Fibroblast of mammary gland (primary cell): ENCODE results near the gene MRPS18C.

Experiments used
- DNase-seq: peaks from one replicate; pipeline ENCODE4 v3.0.0-alpha.2; 2010; ENCODE audit warnings: low read depth
- H3K4me3 ChIP-seq: 2 replicates; pipeline ENCODE4 v1.5.1; 2011; ENCODE audit warnings: low read depth, mild to moderate bottlenecking, low read length, moderate library complexity; ENCODE audit not compliant: control insufficient read depth
- CTCF ChIP-seq: conservative IDR thresholded peaks from 2 replicates; pipeline ENCODE4 v1.5.1; 2011; ENCODE audit warnings: low read depth, low read length, inconsistent platforms; ENCODE audit not compliant: control insufficient read depth, insufficient read depth

Gene MRPS18C

GRCh38 chr4:83455281-83456183 lies at the start of gene MRPS18C, which contains the start of gene HELQ:
Gene MRPS18C (plus strand): TSS chr4:83456058. CDS start chr4:83456078, 20 bp downstream.
Gene HELQ (minus strand): TSS chr4:83455823. CDS start chr4:83455693, 130 bp downstream.
- peak within 1 kb of the TSS; percentile 96 for H3K4me3 ChIP-seq
- peak; percentile 99 for DNase-seq
- peak; percentile 19 for TF ChIP-seq CTCF

GRCh38 chr4:83408908-83409307 lies 47.0 kb upstream of the MRPS18C start:
- TF ChIP-seq CTCF, result no peak

GRCh38 chr4:83413676-83414075 lies 42.2 kb upstream of the MRPS18C start:
- no peak for TF ChIP-seq CTCF
- DNase-seq, result peak; percentile 30
- no peak overlapping the region for H3K4me3 ChIP-seq

More at GRCh38 chr4:83408908-83409307, 47.0 kb upstream of the MRPS18C start:
- no peak for DNase-seq
- no peak overlapping the region for H3K4me3 ChIP-seq

- DNase-seq, result no peak
- H3K4me3 ChIP-seq, result no peak overlapping the region
- no peak for TF ChIP-seq CTCF
Observed at GRCh38 chr4:83417566-83417965, 38.3 kb upstream of the MRPS18C start.

GRCh38 chr4:83418211-83418610 lies 37.6 kb upstream of the MRPS18C start:
- no peak for DNase-seq
- TF ChIP-seq CTCF, result no peak
- no peak overlapping the region for H3K4me3 ChIP-seq

GRCh38 chr4:83431200-83431599 lies 24.7 kb upstream of the MRPS18C start:
- H3K4me3 ChIP-seq, result no peak overlapping the region
- no peak for TF ChIP-seq CTCF
- DNase-seq, result no peak
